Astrocyte (in vitro differentiated cells and primary cell): ENCODE measurements around the gene PHLDA2. TPM values are rescaled to one million over a fixed set of nuclear protein-coding genes. Genes with fewer than 3 reads are reported as not detected.

Source experiments
- DNase-seq: peaks from one replicate; pipeline ENCODE4 v3.0.0-alpha.2; 2010; ENCODE audit warnings: low read depth
- FAIRE-seq: peaks from 2 replicates; lab custom pipeline; 2011; peaks lifted over from hg19 to GRCh38; lab: Jason Lieb, UNC
- H2AFZ ChIP-seq: 2 replicates; pipeline ENCODE4 v1.6.0; 2012; ENCODE audit warnings: low read depth, low read length, inconsistent platforms
- H3K27ac ChIP-seq: 2 replicates; pipeline ENCODE4 v1.5.1; 2011; ENCODE audit warnings: low read depth, low read length, inconsistent platforms
- H3K27me3 ChIP-seq: 2 replicates; pipeline ENCODE4 v1.6.0; 2011; ENCODE audit warnings: low read length, inconsistent platforms; ENCODE audit not compliant: insufficient read depth
- H3K36me3 ChIP-seq: 2 replicates; pipeline ENCODE4 v1.5.1; 2011; ENCODE audit warnings: low read length, inconsistent platforms; ENCODE audit not compliant: insufficient read depth
- H3K4me1 ChIP-seq: 2 replicates; pipeline ENCODE4 v1.5.1; 2011; ENCODE audit warnings: low read length, inconsistent platforms; ENCODE audit not compliant: insufficient read depth
- H3K4me2 ChIP-seq: 2 replicates; pipeline ENCODE4 v1.6.0; 2012; ENCODE audit warnings: low read length, inconsistent platforms
- H3K4me3 ChIP-seq: 2 replicates; pipeline ENCODE4 v1.5.1; 2011; ENCODE audit warnings: low read depth, mild to moderate bottlenecking, low read length, inconsistent platforms; ENCODE audit not compliant: insufficient read depth
- H3K79me2 ChIP-seq: 2 replicates; pipeline ENCODE4 v1.6.0; 2012; ENCODE audit warnings: mild to moderate bottlenecking, low read length, inconsistent platforms; ENCODE audit not compliant: insufficient read depth
- H3K9ac ChIP-seq: 2 replicates; pipeline ENCODE4 v1.6.0; 2012; ENCODE audit warnings: mild to moderate bottlenecking, low read length, inconsistent platforms
- H3K9me3 ChIP-seq: 2 replicates; pipeline ENCODE4 v1.5.1; 2012; ENCODE audit warnings: low read depth, mild to moderate bottlenecking, low read length, inconsistent platforms; ENCODE audit not compliant: insufficient read depth
- H4K20me1 ChIP-seq: 2 replicates; pipeline ENCODE4 v1.6.0; 2012; ENCODE audit warnings: low read length, inconsistent platforms; ENCODE audit not compliant: insufficient read depth
- H3K27ac Mint-ChIP-seq: one replicate; pipeline ENCODE4 v1.8.0; 2021; ENCODE audit warnings: mild to moderate bottlenecking, mixed read lengths; ENCODE audit not compliant: unreplicated experiment
- H3K27me3 Mint-ChIP-seq: one replicate; pipeline ENCODE4 v1.8.0; 2021; ENCODE audit warnings: low read depth, mixed read lengths; ENCODE audit not compliant: unreplicated experiment
- H3K36me3 Mint-ChIP-seq: one replicate; pipeline ENCODE4 v1.8.0; 2021; ENCODE audit warnings: low read depth, mixed read lengths; ENCODE audit not compliant: unreplicated experiment
- H3K4me1 Mint-ChIP-seq: one replicate; pipeline ENCODE4 v1.8.0; 2021; ENCODE audit warnings: low read depth, mixed read lengths; ENCODE audit not compliant: unreplicated experiment
- H3K4me3 Mint-ChIP-seq: one replicate; pipeline ENCODE4 v1.8.0; 2021; ENCODE audit warnings: mild to moderate bottlenecking, moderate library complexity, mixed read lengths; ENCODE audit not compliant: unreplicated experiment
- H3K9me3 Mint-ChIP-seq: one replicate; pipeline ENCODE4 v1.8.0; 2021; ENCODE audit warnings: mild to moderate bottlenecking, mixed read lengths; ENCODE audit not compliant: unreplicated experiment
- EZH2 ChIP-seq: IDR thresholded peaks from 2 replicates; pipeline ENCODE4 v1.6.1; 2012; ENCODE audit warnings: mild to moderate bottlenecking, low read length, inconsistent platforms; ENCODE audit not compliant: insufficient read depth
- total RNA-seq: library from RNA; stranded (reverse); gene quantifications from 2 replicates; pipeline ENCODE4 v1.2.1, GENCODE V29; 2021
- TF ChIP-seq, protein P1 (sequence below): IDR thresholded peaks from 2 replicates; pipeline ENCODE4 v1.5.1; 2011; ENCODE audit warnings: low read depth, mild to moderate bottlenecking, inconsistent platforms, low read length, moderate library complexity; ENCODE audit not compliant: insufficient read depth

Gene PHLDA2
- total RNA-seq, 1 donor from 2014 or later, result 78.8 TPM

DNA sequence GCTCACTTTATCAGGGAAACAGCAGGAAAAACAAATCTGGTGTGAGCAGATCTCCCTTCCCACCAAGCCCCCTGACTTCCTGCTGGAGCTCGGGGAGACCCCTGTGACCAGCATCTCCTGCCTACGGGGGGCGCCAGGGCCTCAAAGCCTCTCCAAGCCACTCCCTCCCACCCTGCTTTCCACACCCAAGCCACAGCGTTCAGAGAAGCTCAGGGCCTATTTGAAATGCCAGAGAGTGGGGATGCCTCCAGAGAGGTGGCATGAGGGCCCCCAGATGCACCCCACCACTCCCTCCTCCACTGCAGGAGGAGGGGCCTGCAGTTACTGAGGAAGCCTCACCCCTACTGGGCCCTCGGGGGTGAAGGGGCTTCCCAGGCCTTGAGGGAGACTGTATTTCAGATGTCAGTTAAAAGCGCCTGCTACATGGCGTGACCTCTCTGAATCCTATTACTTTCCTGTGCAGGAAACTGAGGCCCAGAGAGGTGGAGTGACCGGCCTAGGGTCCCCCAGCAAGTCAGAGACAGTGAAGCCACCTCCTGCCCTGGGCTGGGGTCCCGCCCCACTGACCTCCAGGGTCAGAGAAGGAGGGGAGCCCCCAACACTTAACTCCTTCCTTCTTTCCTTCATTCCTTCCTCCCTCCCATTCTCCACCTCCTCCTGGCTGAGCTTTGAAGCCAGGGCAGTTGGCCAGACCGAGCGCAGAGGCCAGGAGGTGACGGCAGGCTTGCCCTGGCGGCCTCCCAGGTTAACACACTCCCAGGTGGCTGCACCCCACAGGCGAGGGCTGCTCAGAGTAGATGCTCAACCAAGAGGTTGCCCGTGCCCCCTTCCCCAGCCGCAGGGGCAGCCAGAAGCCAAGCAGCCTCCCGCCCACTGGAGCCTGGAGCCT is 37.6 kb downstream of the PHLDA2 start:
- Histone ChIP-seq H3K79me2 (no peaks in the 10 kb centered on the region), H3K4me3 (no peak overlapping the region), H3K27me3 (no peaks in the 10 kb centered on the region), H3K4me1 (peaks cover 7% of the 10 kb centered on the region), H3K9me3 (no peaks in the 10 kb centered on the region), H3K36me3 (no peaks in the 10 kb centered on the region), H3K27ac (no peak overlapping the region), H3K9ac (peak overlapping the region; percentile 69), H3K4me2 (peak overlapping the region; percentile 89), H2AFZ (peak overlapping the region; percentile 79), H4K20me1 (peaks cover 5% of the 10 kb centered on the region)
- Mint-ChIP-seq H3K27ac (no peak overlapping the region), H3K36me3 (peaks cover 2% of the 10 kb centered on the region), H3K4me3 (no peak overlapping the region), H3K9me3 (no peaks in the 10 kb centered on the region), H3K4me1 (no peaks in the 10 kb centered on the region), H3K27me3 (peaks cover 30% of the 10 kb centered on the region)
- FAIRE-seq, result no peak
- TF ChIP-seq EZH2, result no peak
- no peak for DNase-seq

DNA sequence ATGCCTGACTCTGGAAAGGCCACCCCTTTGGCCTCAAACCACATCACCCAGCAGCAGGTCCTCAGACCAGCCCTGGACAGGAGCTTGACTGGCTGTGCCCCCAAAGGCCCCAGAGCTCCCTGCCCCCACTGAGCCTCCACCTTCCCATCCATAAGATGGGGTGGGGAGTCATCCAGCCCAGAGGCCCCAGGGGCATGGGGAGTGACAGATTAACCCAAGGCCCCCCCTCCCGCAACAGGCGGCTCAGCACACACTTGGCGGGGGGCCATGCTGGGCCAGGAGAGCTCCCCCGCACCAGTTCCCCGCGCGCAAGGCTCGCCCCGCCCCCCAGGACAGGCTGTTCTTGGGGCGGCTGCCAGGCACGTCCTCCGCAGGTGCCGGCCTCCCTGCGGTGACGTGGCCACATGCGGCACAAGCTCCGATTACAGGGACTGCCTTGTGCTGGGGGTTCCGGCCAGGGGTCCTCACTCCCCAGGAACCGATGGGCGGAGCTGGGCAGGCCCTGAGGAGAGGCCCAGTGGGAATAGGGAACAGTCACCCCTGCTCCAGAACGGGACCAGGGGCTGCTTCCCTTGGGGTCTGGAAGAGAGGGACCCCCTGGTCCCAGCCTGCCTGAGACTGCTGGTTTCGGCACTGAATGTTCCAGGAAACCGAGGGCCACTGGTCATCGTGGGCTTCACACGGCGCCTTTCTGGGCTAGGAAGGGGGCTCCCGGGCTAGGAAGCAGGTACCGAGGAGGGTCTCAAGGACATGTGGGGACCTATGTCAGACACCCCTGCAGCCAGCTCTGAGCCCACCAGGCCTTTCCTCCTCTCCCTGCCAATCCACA is 38.5 kb downstream of the PHLDA2 start:
- H3K4me2 ChIP-seq, result no peak overlapping the region
- H3K27me3 Mint-ChIP-seq, result peaks cover 27% of the 10 kb centered on the region
- no peaks in the 10 kb centered on the region for H3K9me3 ChIP-seq
- H3K27ac Mint-ChIP-seq, result no peak overlapping the region
- peaks cover 2% of the 10 kb centered on the region for H3K36me3 Mint-ChIP-seq
- DNase-seq, result no peak
- no peak overlapping the region for H3K27ac ChIP-seq
- H3K9me3 Mint-ChIP-seq, result no peaks in the 10 kb centered on the region
- peaks cover 11% of the 10 kb centered on the region for H3K4me1 ChIP-seq
- TF ChIP-seq, protein P1, sequence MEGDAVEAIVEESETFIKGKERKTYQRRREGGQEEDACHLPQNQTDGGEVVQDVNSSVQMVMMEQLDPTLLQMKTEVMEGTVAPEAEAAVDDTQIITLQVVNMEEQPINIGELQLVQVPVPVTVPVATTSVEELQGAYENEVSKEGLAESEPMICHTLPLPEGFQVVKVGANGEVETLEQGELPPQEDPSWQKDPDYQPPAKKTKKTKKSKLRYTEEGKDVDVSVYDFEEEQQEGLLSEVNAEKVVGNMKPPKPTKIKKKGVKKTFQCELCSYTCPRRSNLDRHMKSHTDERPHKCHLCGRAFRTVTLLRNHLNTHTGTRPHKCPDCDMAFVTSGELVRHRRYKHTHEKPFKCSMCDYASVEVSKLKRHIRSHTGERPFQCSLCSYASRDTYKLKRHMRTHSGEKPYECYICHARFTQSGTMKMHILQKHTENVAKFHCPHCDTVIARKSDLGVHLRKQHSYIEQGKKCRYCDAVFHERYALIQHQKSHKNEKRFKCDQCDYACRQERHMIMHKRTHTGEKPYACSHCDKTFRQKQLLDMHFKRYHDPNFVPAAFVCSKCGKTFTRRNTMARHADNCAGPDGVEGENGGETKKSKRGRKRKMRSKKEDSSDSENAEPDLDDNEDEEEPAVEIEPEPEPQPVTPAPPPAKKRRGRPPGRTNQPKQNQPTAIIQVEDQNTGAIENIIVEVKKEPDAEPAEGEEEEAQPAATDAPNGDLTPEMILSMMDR, result no peak
- no peak for TF ChIP-seq EZH2
- FAIRE-seq, result no peak
- H3K36me3 ChIP-seq, result no peaks in the 10 kb centered on the region
- H3K4me3 ChIP-seq, result no peak overlapping the region
- no peak overlapping the region for H3K4me3 Mint-ChIP-seq
- no peaks in the 10 kb centered on the region for H3K4me1 Mint-ChIP-seq
- H3K27me3 ChIP-seq, result no peaks in the 10 kb centered on the region
- H4K20me1 ChIP-seq, result peaks cover 5% of the 10 kb centered on the region
- no peaks in the 10 kb centered on the region for H3K79me2 ChIP-seq
- H3K9ac ChIP-seq, result no peak overlapping the region
- peak overlapping the region; percentile 26 for H2AFZ ChIP-seq

DNA sequence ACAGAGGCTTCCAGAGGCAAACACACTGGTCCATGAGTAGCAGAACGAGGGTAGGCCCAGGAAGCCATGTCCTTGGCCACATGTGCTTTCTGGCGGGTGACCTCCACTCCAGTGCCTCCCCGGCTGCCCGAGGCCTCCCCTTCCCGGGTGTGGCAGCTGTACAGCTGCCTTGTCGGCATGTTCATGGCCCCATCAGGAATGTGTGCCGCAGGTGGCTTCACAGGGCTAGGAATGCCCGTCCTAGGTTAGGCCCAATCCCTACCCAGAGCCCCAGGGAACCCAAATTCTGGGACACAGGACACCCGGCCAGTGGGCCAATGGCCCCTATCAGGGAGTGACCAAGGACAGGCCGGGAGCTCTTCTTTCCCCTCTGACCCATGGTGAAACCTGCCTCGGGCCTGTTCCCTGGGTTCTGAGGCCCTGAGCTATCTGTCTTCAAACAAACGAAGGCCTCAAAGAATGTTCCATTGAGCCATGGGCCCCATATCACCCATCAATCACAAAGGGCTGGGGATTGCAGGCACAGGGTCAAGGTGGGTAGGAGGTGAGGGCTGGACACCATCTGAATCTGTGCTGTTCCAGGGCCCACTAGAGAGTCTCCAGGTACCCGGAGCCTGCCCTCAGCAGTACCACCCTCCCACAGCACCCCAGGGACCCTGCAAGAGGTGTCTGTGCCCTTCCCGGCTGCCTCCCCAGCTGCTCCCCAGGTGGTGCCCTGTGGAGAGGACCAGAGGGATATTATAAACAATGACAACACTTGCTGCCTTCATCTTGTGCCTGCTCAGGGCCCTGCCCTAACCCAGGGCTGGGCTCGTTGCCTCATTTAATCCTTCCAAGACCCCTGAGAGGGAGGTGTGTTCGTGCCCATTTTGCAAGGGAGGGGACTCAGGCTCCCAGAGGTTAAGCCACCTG is 39.6 kb downstream of the PHLDA2 start:
- Histone ChIP-seq H2AFZ (no peak overlapping the region), H3K27ac (no peak overlapping the region), H3K79me2 (no peaks in the 10 kb centered on the region), H3K9me3 (no peaks in the 10 kb centered on the region), H3K4me3 (no peak overlapping the region), H3K27me3 (no peaks in the 10 kb centered on the region), H3K36me3 (no peaks in the 10 kb centered on the region), H3K9ac (no peak overlapping the region), H4K20me1 (peaks cover 5% of the 10 kb centered on the region), H3K4me1 (peaks cover 16% of the 10 kb centered on the region), H3K4me2 (no peak overlapping the region)
- Mint-ChIP-seq H3K27ac (no peak overlapping the region), H3K4me1 (no peaks in the 10 kb centered on the region), H3K4me3 (no peak overlapping the region), H3K36me3 (peaks cover 2% of the 10 kb centered on the region), H3K9me3 (no peaks in the 10 kb centered on the region), H3K27me3 (peaks cover 23% of the 10 kb centered on the region)
- FAIRE-seq (no peak), DNase-seq (no peak)
- TF ChIP-seq EZH2, result no peak
- TF ChIP-seq, protein P1, result no peak
